ENCODE measurements around the gene DHRS9. TPM values are rescaled to one million over a fixed set of nuclear protein-coding genes. Genes with fewer than 3 reads are reported as not detected.

DHRS9 gene
- total RNA-seq, 4 donors from 2014 or later = 0.26 to 0.91 (median 0.48) TPM; not detected in 1

- no peaks in the 10 kb centered on the region for H3K9me3 ChIP-seq
- H3K27ac ChIP-seq = no peak overlapping the region
- TF ChIP-seq POLR2A (IDR thresholded peaks at IDR 0.05) (no peak), CTCF (IDR thresholded peaks at IDR 0.05) (no peak)
- no peaks in the 10 kb centered on the region for H3K27me3 ChIP-seq
- no peak overlapping the region for H3K4me3 ChIP-seq
- no peak for DNase-seq
- H3K4me1 ChIP-seq = no peaks in the 10 kb centered on the region
- intact Hi-C loops (cut with DNase I; ENCODE audit: low total_unique reads) = no loop called here
- H3K36me3 ChIP-seq = no peaks in the 10 kb centered on the region
Measured at GRCh38 chr2:169112841-169113240, 43.5 kb downstream of the DHRS9 start.

- intact Hi-C loops (cut with DNase I; ENCODE audit: low total_unique reads) = no loop called here
- TF ChIP-seq CTCF (IDR thresholded peaks at IDR 0.05) (no peak), POLR2A (IDR thresholded peaks at IDR 0.05) (no peak)
- DNase-seq = no peak
Measured at GRCh38 chr2:169114056-169114455, 44.7 kb downstream of the DHRS9 start.

GRCh38 chr2:169116327-169116726, 47.0 kb downstream of the DHRS9 start:
- intact Hi-C loops (cut with DNase I; ENCODE audit: low total_unique reads) = no loop called here
- TF ChIP-seq POLR2A (IDR thresholded peaks at IDR 0.05) = no peak
- no peak for TF ChIP-seq CTCF (IDR thresholded peaks at IDR 0.05)
- no peak for DNase-seq
- H3K36me3 ChIP-seq = no peaks in the 10 kb centered on the region
- H3K9me3 ChIP-seq = no peaks in the 10 kb centered on the region
- no peak overlapping the region for H3K27ac ChIP-seq
- H3K27me3 ChIP-seq = no peaks in the 10 kb centered on the region
- no peaks in the 10 kb centered on the region for H3K4me1 ChIP-seq
- no peak overlapping the region for H3K4me3 ChIP-seq

More at GRCh38 chr2:169114056-169114455, 44.7 kb downstream of the DHRS9 start:
- H3K36me3 ChIP-seq = no peaks in the 10 kb centered on the region
- no peaks in the 10 kb centered on the region for H3K9me3 ChIP-seq
- H3K4me3 ChIP-seq = no peak overlapping the region
- no peaks in the 10 kb centered on the region for H3K27me3 ChIP-seq
- no peaks in the 10 kb centered on the region for H3K4me1 ChIP-seq
- H3K27ac ChIP-seq = no peak overlapping the region

GRCh38 chr2:169116993-169117392, 47.6 kb downstream of the DHRS9 start:
- H3K9me3 ChIP-seq = no peaks in the 10 kb centered on the region
- no peak for TF ChIP-seq POLR2A (IDR thresholded peaks at IDR 0.05)
- TF ChIP-seq CTCF (IDR thresholded peaks at IDR 0.05) = no peak
- DNase-seq = no peak
- H3K4me1 ChIP-seq = no peaks in the 10 kb centered on the region
- no peaks in the 10 kb centered on the region for H3K36me3 ChIP-seq
- no peak overlapping the region for H3K4me3 ChIP-seq
- intact Hi-C loops (cut with DNase I; ENCODE audit: low total_unique reads) = no loop called here
- no peak overlapping the region for H3K27ac ChIP-seq
- no peaks in the 10 kb centered on the region for H3K27me3 ChIP-seq

GRCh38 chr2:169118060-169118459, 48.7 kb downstream of the DHRS9 start:
- H3K4me1 ChIP-seq = no peaks in the 10 kb centered on the region
- DNase-seq = no peak
- no peaks in the 10 kb centered on the region for H3K36me3 ChIP-seq
- H3K9me3 ChIP-seq = no peaks in the 10 kb centered on the region
- no peak overlapping the region for H3K4me3 ChIP-seq
- intact Hi-C loops (cut with DNase I; ENCODE audit: low total_unique reads) = no loop called here
- no peaks in the 10 kb centered on the region for H3K27me3 ChIP-seq
- H3K27ac ChIP-seq = no peak overlapping the region
- TF ChIP-seq CTCF (IDR thresholded peaks at IDR 0.05) (no peak), POLR2A (IDR thresholded peaks at IDR 0.05) (no peak)

Data from uterus (tissue), 4 donors.